Adrenal gland (tissue), 5 donors: ENCODE results near the gene MPPED1.

Source experiments
- POLR2A ChIP-seq, 2 donors: fragments of 450-650 bp; IDR thresholded peaks; one replicate each; pipeline ENCODE4 v1.6.1; 2017; ENCODE audit warnings: antibody characterized with exemption in 2 of 2, mild to moderate bottlenecking in 2 of 2, moderate library complexity in 1 of 2
- TF ChIP-seq, protein P1 (sequence below), 6 experiments: fragments of 450-650 bp in 4 of 6; fragments of 200-600 bp in 2 of 6; sonication (generic) in 1 of 6; IDR thresholded peaks; 1 replicate in 5 of 6; 2 replicates in 1 of 6; pipeline versions ENCODE4 v1.5.1 to v1.8.0; 2016 to 2021; ENCODE audit warnings: antibody characterized with exemption in 6 of 6, mild to moderate bottlenecking in 2 of 6, moderate library complexity in 1 of 6
- donor health status: DM: no; HTN: no; CAD: no.

DNA sequence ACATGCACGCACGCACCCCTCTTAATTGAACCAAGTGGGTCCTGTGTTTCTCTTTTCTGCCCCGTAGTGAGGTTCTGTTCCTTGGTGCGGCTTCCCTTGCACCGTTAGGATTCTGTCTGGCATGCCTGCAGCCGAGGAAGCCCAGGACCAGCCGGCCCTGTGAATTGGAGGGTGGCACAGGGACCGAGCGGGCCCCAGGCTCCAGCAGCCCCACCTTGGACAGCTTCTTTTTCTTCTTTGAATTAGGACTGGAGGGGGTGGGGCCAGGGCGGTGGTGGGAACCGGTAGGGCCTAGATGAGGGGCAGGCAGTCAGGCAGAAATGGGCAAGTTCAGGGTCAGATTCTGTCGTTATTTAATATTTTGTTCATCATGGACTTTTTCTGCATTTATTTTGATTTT is 94.7 kb downstream of the MPPED1 start:
- TF ChIP-seq POLR2A (IDR thresholded peaks at IDR 0.05) = no peak
- TF ChIP-seq, protein P1, sequence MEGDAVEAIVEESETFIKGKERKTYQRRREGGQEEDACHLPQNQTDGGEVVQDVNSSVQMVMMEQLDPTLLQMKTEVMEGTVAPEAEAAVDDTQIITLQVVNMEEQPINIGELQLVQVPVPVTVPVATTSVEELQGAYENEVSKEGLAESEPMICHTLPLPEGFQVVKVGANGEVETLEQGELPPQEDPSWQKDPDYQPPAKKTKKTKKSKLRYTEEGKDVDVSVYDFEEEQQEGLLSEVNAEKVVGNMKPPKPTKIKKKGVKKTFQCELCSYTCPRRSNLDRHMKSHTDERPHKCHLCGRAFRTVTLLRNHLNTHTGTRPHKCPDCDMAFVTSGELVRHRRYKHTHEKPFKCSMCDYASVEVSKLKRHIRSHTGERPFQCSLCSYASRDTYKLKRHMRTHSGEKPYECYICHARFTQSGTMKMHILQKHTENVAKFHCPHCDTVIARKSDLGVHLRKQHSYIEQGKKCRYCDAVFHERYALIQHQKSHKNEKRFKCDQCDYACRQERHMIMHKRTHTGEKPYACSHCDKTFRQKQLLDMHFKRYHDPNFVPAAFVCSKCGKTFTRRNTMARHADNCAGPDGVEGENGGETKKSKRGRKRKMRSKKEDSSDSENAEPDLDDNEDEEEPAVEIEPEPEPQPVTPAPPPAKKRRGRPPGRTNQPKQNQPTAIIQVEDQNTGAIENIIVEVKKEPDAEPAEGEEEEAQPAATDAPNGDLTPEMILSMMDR (IDR thresholded peaks at IDR 0.05) = no peak
